ENCODE results near the gene RAPGEF2.

RAPGEF2 gene

GRCh38 chr4:159127745-159128518 is 25.1 kb downstream of the RAPGEF2 start:
- H3K27ac ChIP-seq, result no peak overlapping the region
- TF ChIP-seq, protein P1, sequence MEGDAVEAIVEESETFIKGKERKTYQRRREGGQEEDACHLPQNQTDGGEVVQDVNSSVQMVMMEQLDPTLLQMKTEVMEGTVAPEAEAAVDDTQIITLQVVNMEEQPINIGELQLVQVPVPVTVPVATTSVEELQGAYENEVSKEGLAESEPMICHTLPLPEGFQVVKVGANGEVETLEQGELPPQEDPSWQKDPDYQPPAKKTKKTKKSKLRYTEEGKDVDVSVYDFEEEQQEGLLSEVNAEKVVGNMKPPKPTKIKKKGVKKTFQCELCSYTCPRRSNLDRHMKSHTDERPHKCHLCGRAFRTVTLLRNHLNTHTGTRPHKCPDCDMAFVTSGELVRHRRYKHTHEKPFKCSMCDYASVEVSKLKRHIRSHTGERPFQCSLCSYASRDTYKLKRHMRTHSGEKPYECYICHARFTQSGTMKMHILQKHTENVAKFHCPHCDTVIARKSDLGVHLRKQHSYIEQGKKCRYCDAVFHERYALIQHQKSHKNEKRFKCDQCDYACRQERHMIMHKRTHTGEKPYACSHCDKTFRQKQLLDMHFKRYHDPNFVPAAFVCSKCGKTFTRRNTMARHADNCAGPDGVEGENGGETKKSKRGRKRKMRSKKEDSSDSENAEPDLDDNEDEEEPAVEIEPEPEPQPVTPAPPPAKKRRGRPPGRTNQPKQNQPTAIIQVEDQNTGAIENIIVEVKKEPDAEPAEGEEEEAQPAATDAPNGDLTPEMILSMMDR (IDR thresholded peaks at IDR 0.05), result no peak
- TF ChIP-seq ZFX (IDR thresholded peaks at IDR 0.05; ENCODE audit: borderline replicate concordance), result no peak

GRCh38 chr4:159129814-159130550 is 27.1 kb downstream of the RAPGEF2 start:
- TF ChIP-seq, protein P1 (IDR thresholded peaks at IDR 0.05), result no peak
- TF ChIP-seq ZFX (IDR thresholded peaks at IDR 0.05; ENCODE audit: borderline replicate concordance), result no peak
- no peak overlapping the region for H3K27ac ChIP-seq

DNA sequence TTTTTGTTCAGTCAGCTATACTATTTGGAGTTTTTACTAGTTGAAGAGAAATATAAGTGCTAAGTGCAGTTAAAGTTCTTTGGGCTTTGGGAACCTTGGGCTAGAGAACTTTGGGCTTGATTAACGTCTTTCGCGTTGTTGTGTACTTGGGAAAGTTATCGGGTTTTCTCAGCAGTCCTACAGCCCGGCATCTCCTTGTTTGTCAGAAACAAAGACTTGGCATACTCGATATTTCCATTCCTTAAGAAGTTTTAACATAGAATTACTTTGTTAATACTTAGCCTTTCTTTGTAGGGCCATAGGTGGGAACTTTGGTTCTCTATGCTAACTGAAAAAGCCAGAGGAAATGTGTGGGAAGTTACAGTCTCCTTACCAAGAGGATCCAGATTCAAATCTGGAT is 28.7 kb downstream of the RAPGEF2 start:
- TF ChIP-seq ZFX (IDR thresholded peaks at IDR 0.05; ENCODE audit: borderline replicate concordance), result no peak
- TF ChIP-seq, protein P1 (IDR thresholded peaks at IDR 0.05), result no peak
- H3K27ac ChIP-seq, result no peak overlapping the region

GRCh38 chr4:159134429-159134828 is 31.6 kb downstream of the RAPGEF2 start:
- TF ChIP-seq ZFX (IDR thresholded peaks at IDR 0.05; ENCODE audit: borderline replicate concordance), result no peak
- TF ChIP-seq, protein P1 (IDR thresholded peaks at IDR 0.05), result no peak

GRCh38 chr4:159137176-159137575 is 34.3 kb downstream of the RAPGEF2 start:
- no peak overlapping the region for H3K27ac ChIP-seq
- TF ChIP-seq, protein P1 (IDR thresholded peaks at IDR 0.05), result no peak
- TF ChIP-seq ZFX (IDR thresholded peaks at IDR 0.05; ENCODE audit: borderline replicate concordance), result no peak

More at GRCh38 chr4:159134429-159134828, 31.6 kb downstream of the RAPGEF2 start:
- H3K27ac ChIP-seq, result no peak overlapping the region

DNA sequence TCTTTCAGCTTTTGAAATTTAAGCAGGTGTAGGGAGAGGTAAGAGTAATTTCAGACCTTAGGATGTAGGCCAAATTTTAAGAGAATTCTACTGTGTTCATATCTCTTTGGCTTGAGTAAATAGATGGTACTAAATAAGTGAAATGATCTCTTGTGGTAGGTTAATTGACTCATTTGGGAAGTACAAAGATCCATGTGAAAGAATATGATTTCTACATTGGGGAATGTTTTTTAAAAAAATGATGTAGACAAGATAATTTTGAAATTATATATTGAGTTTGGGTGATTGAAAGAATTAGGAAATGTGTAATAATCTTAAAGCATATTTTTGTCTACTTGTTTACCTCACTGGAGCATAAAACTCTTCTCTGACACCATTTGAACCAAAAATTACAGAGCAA is 35.6 kb downstream of the RAPGEF2 start:
- TF ChIP-seq ZFX (IDR thresholded peaks at IDR 0.05; ENCODE audit: borderline replicate concordance), result no peak
- TF ChIP-seq, protein P1 (IDR thresholded peaks at IDR 0.05), result no peak
- H3K27ac ChIP-seq, result no peak overlapping the region

DNA sequence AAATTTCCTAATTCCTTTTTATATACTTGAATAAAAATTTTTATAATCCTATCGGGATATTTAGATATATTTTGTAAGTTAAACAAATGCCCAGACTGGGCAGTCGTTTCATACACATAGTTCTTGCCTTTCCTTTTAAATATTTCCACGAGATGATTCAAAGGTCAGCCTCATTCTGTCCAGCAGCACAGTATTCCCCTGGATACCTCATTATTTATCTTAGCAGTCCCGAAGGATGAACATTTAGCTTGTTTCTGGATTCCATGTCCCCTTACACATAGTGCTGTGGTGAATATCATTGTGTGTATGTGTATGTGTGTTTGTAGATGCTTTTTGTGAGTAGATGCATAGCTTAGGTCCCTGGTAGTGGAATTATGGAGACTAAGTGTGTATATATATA is 38.3 kb downstream of the RAPGEF2 start:
- TF ChIP-seq ZFX (IDR thresholded peaks at IDR 0.05; ENCODE audit: borderline replicate concordance), result no peak
- TF ChIP-seq, protein P1 (IDR thresholded peaks at IDR 0.05), result no peak
- H3K27ac ChIP-seq, result no peak overlapping the region

Data from 22Rv1 (cell line).